H1 (cell line): ENCODE measurements around the gene NAA38. TPM values are rescaled to one million over a fixed set of nuclear protein-coding genes. Genes with fewer than 3 reads are reported as not detected.

Source experiments
- MAFK ChIP-seq: IDR thresholded peaks from 2 replicates; pipeline ENCODE4 v1.6.1; 2012; ENCODE audit warnings: low read depth, mild to moderate bottlenecking, improper control_type of control experiment, low read length
- polyA plus RNA-seq, 7 experiments: library from polyadenylated mRNA; depleted of rRNA in 3 of 7; stranded (reverse) in 5 of 7; unstranded in 2 of 7; fragments of >200 nt in 5 of 7; fragments of 200-250 nt in 2 of 7; gene quantifications; 1 replicate in 5 of 7; 2 replicates in 1 of 7; 4 replicates in 1 of 7; pipeline versions ENCODE4 v1.2.1 to v1.2.3, GENCODE V29; 2011 to 2013; ENCODE audit warnings: missing spikeins in 2 of 7, mixed read lengths in 2 of 7
- total RNA-seq: library from RNA; stranded (reverse); fragmentation: NEBNext Ultra II Directional; extraction: Animal tissue kit (Norgen Biotek cat#: 25700); gene quantifications from 2 replicates; pipeline ENCODE4 v1.2.1, GENCODE V29; 2021

Gene NAA38
- total and polyA plus RNA-seq, 2 of the 8 experiments (the other 6 are each of a cell fraction or from before 2014, with no cell fraction given): 30.2 to 109 TPM

GRCh38 chr17:7887038-7887481 lies 29.7 kb upstream of the NAA38 start (continued):
- no peak for TF ChIP-seq MAFK
